Stimulated activated CD8-positive, alpha-beta memory T cell treated with anti-CD3 and anti-CD28 coated beads, Interleukin-12 subunit alpha, Interleukin-12 subunit beta, amount 100 ng/mL, for 1 hour (primary cell): ENCODE measurements around the gene TMEM37.

Experiments
- DNase-seq: peaks from one replicate; pipeline ENCODE4 v3.0.0-alpha.2; 2020; ENCODE audit warnings: low read depth

Gene TMEM37

GRCh38 chr2:119480184-119480583 is 48.5 kb downstream of the TMEM37 start:
- no peak for DNase-seq

GRCh38 chr2:119480718-119481142 is 49.1 kb downstream of the TMEM37 start:
- DNase-seq: no peak

GRCh38 chr2:119481501-119482455 is 50.1 kb downstream of the TMEM37 start:
- no peak for DNase-seq

GRCh38 chr2:119482481-119483394 is 51.1 kb downstream of the TMEM37 start:
- no peak for DNase-seq

GRCh38 chr2:119483395-119483753 is 51.7 kb downstream of the TMEM37 start:
- no peak for DNase-seq

GRCh38 chr2:119483896-119484718 is 52.5 kb downstream of the TMEM37 start:
- DNase-seq: no peak

GRCh38 chr2:119484834-119485233 is 53.2 kb downstream of the TMEM37 start:
- no peak for DNase-seq

GRCh38 chr2:119485336-119486110 is 53.9 kb downstream of the TMEM37 start:
- no peak for DNase-seq

GRCh38 chr2:119486196-119486827 is 54.7 kb downstream of the TMEM37 start:
- DNase-seq: no peak

GRCh38 chr2:119486886-119487285 is 55.2 kb downstream of the TMEM37 start:
- DNase-seq: no peak

- no peak for DNase-seq
Observed at GRCh38 chr2:119487434-119488244, 56.0 kb downstream of the TMEM37 start.
